ENCODE results near the gene KDELR3.

Gene KDELR3

DNA sequence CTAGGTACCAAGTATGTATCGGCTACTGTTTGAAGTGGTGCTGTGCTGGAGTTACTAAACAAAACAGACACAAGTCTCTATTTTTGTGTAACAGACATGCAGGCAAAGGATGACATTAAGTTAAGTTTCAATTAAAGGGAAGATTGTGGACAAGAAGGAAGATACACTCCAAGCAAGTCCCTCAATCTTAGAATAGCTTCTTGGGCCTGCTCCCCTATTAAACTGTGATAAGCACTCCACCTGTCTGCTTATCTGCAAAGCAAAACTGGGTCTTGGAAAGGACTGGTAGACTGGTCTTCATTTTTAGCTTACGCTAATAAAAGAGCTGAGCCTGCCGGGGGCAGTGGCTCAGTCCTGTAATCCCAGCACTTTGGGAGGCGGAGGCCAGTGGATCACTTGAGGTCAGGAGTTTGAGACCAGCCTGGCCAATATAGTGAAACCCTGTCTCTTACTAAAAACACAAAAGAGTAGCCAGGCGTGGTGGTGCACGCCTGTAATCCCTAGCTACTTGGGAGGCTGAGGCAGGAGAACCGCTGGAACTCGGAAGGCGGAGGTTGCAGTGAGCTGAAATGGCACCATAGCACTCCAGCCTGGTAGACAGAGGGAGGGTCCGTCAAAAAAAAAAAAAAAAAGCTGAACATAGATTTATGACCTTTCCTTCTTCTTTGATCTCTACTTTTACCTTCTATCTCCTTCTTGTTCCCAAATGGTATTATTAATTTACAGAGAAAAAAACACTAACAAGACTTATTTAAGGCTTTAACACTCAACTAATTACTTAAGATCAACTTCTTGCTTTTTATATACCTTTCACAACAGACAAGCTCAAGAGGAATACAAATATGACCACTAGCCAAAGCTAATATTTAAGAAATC is 34.1 kb downstream of the KDELR3 start:
- TF ChIP-seq, protein P1, sequence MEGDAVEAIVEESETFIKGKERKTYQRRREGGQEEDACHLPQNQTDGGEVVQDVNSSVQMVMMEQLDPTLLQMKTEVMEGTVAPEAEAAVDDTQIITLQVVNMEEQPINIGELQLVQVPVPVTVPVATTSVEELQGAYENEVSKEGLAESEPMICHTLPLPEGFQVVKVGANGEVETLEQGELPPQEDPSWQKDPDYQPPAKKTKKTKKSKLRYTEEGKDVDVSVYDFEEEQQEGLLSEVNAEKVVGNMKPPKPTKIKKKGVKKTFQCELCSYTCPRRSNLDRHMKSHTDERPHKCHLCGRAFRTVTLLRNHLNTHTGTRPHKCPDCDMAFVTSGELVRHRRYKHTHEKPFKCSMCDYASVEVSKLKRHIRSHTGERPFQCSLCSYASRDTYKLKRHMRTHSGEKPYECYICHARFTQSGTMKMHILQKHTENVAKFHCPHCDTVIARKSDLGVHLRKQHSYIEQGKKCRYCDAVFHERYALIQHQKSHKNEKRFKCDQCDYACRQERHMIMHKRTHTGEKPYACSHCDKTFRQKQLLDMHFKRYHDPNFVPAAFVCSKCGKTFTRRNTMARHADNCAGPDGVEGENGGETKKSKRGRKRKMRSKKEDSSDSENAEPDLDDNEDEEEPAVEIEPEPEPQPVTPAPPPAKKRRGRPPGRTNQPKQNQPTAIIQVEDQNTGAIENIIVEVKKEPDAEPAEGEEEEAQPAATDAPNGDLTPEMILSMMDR (IDR thresholded peaks at IDR 0.05; ENCODE audit: insufficient read depth, low read length, poor library complexity, severe bottlenecking), result no peak
- Histone ChIP-seq H3K27me3 (replicated peaks; ENCODE audit: control insufficient read depth, insufficient read depth, low read length) (no peaks in the 10 kb centered on the region), H3K36me3 (ENCODE audit: control insufficient read depth, insufficient read depth, low read length) (peaks cover 19% of the 10 kb centered on the region), H3K4me3 (replicated peaks; ENCODE audit: low read depth, low read length) (no peak overlapping the region)
- no peak for DNase-seq (ENCODE audit: extremely low read depth, insufficient read length)

DNA sequence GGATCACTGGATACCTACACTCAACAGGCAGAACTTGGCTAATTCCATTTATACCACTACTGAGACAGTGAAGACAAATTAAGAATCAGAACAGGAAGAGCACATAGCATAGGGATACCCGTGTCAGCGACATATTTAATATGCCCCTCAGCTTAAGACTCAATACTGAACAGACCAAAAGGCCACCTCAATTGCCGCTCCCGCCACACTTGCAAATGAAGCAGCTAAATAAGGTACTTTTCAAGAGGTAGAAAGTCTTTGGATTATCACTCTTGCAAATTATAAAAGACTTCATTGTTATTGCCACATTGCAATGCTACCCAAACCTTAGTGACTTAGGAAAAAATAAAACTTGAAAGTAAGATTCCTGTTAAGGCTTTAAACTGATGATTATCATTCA is 35.1 kb downstream of the KDELR3 start:
- peak overlapping the region; percentile 95 for H3K4me3 ChIP-seq (replicated peaks; ENCODE audit: low read depth, low read length)
- peaks cover 15% of the 10 kb centered on the region for H3K36me3 ChIP-seq (ENCODE audit: control insufficient read depth, insufficient read depth, low read length)
- H3K27me3 ChIP-seq (replicated peaks; ENCODE audit: control insufficient read depth, insufficient read depth, low read length), result no peaks in the 10 kb centered on the region
- TF ChIP-seq, protein P1 (IDR thresholded peaks at IDR 0.05; ENCODE audit: insufficient read depth, low read length, poor library complexity, severe bottlenecking), result no peak
- no peak for DNase-seq (ENCODE audit: extremely low read depth, insufficient read length)

DNA sequence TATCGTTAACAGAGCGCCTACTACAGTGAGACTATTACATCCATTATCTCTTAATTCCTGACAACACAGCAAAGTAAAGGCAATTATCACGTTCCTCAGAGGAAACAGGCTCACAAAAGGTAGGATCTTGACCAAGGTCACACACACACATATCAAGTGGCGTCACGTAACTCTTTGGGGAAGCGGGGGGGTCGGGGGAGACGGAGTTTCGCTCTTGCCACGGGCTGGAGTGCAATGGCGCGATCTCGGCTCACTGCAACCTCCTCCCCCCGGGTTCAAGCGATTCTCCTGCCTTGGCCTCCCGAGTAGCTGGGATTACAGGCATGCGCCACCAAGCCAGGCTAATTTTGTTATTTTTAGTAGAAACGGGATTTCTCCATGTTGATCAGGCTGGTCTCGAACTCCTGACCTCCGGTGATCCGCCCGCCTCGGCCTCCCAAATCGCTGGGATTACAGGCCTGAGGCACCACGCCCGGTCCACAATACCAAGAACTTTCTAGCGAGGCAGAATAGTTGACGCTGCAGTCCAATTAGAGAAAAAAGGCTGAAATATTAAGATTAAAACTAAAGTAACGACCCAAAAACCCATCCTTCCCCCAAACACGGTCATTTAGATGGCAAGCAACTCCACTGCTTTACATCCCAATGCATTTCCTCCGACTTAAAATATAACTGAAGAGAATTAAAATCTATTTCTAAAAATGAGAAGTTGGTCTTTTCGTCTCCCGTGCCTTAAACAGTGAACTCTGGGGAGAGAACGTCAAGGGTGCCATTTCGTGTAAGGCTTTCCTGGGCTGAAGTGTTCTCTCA is 37.0 kb downstream of the KDELR3 start:
- TF ChIP-seq, protein P1 (IDR thresholded peaks at IDR 0.05; ENCODE audit: insufficient read depth, low read length, poor library complexity, severe bottlenecking), result no peak
- Histone ChIP-seq H3K36me3 (ENCODE audit: control insufficient read depth, insufficient read depth, low read length) (peaks cover 6% of the 10 kb centered on the region), H3K4me3 (replicated peaks; ENCODE audit: low read depth, low read length) (peak overlapping the region; percentile 95), H3K27me3 (replicated peaks; ENCODE audit: control insufficient read depth, insufficient read depth, low read length) (no peaks in the 10 kb centered on the region)
- DNase-seq (ENCODE audit: extremely low read depth, insufficient read length), result peak; percentile 62

DNA sequence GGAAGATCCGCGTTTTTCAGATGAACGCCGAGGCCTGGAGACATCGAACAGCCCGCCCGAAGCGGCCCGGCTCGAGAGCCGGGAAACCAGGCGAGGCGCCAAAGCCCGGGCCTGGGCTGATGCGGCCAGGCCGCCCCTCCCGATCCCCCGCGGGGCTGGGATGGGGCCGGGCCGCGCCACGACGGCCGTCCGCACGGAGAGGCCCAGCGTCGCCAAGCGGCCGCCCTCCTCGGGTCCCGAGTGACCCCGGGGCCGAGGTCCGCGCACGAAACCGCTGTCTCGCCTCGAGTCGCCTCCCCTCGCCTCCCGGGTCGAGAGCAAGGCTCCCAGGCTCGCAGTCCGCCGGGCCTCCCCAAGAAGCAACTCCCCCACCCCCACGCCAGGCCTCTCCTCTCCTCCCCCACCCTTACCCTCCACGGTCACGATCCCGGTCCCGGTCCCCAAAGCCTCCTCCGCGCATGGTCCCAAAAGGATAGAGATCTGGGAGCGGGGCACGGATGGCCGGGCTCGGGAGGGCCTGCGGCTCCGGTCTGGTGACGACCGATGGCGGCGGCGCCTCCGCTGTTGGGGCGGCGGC is 37.7 kb downstream of the KDELR3 start:
- peaks cover 4% of the 10 kb centered on the region for H3K36me3 ChIP-seq (ENCODE audit: control insufficient read depth, insufficient read depth, low read length)
- H3K27me3 ChIP-seq (replicated peaks; ENCODE audit: control insufficient read depth, insufficient read depth, low read length), result no peaks in the 10 kb centered on the region
- peak overlapping the region; percentile 95 for H3K4me3 ChIP-seq (replicated peaks; ENCODE audit: low read depth, low read length)
- DNase-seq (ENCODE audit: extremely low read depth, insufficient read length), result no peak
- TF ChIP-seq, protein P1 (IDR thresholded peaks at IDR 0.05; ENCODE audit: insufficient read depth, low read length, poor library complexity, severe bottlenecking), result no peak

DNA sequence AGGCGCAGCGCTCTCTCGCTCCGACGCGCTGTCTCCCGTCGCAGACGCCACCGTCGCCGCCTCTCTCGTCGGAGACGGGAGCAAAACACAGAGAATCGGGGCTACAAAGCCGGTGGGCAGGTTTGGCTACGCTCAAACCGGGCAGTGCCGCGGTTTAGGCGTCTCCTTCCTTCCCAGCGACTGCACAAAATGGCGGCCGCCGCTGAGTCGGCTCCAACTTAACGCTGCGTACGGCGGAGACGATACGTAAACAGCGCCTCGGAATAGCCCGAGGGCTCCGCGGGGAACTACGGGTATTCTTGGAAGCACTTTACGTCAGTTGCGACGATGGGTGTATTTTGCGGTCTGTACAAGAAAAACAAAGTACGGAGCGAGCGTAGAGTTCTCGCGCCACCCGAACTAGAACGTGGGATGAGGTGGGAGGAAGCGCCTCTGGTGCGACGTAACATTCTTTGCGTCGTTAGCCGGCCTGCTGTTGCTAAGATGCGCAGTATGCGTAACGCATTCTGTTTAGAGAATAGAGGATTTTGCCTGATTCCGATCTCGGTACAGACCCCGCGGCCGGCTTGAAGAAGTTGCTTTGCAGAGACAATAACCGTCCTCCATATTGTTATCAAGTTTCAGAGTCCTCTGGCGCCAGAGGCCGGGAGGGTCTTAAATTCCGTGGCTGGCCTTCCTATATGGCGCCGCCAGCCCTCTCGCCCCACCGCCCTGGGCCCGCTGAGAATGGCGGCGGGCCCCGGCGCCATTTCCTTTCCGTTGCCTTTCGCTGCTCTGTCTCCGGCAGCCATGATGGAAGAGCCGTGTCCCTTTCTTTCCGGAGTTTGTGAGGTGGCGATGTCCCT is 38.4 kb downstream of the KDELR3 start, which contains the start of gene DDX17:
Gene DDX17 (minus strand): TSS at position 194 of the 845 bp plus-strand sequence.
- H3K36me3 ChIP-seq (ENCODE audit: control insufficient read depth, insufficient read depth, low read length), result peaks cover 4% of the 10 kb centered on the region
- peak within 1 kb of the TSS; percentile 95 for H3K4me3 ChIP-seq (replicated peaks; ENCODE audit: low read depth, low read length)
- DNase-seq (ENCODE audit: extremely low read depth, insufficient read length), result peak; percentile 90
- no peaks in the 10 kb centered on the region for H3K27me3 ChIP-seq (replicated peaks; ENCODE audit: control insufficient read depth, insufficient read depth, low read length)
- TF ChIP-seq, protein P1 (IDR thresholded peaks at IDR 0.05; ENCODE audit: insufficient read depth, low read length, poor library complexity, severe bottlenecking), result no peak
